Activated CD8-positive, alpha-beta memory T cell treated with anti-CD3 and anti-CD28 coated beads, Interleukin-2, amount 50 U/mL, for 4 hours (primary cell): Measurements from ENCODE around the gene LEP.
"Not testable (repeated sequence)": the region's sequence is repeated elsewhere in the genome, so short reads cannot be mapped to it uniquely, and the experiment has no call there.

Experiments
- DNase-seq: peaks from one replicate; pipeline ENCODE4 v3.0.0-alpha.2; 2020

LEP gene

DNA sequence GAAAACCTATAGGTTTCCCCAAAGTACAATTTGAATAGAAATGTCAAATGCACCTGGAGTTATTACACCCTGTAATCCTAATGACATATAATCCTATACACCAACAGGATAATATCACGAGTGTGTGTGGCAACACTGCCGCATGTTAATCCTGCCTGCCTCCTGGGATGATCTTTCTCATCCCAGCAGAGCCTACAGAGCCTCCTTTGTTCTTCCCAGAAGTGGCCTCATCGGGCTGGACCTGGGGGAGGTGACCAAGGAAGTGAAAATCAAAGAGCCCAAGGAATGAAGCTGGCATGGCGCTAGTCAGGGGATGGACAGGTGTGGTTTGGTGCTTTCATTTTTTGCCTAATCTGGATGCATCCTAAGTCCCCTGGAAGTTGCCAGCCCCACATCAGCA lies 29.5 kb upstream of the LEP start:
- no peak for DNase-seq

DNA sequence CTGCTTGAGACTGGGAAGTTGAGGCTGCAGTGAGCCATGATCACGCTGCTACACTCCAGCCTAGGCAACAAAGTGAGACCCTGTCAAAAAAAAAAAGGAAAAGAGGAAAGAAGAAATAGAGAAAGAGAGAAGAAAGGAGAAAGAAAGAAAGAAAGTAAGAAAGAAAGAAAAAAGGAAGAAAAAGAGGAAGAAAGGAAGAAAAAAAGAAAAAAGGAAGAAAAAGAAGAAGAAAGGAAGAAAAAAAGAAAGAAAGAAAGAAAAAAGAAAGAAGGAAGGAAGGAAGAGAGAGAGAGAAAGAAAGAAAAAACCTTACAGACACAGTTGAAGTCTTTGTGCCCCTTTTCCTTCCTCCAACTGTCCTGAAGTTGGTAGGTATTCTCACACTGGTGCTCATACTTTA lies 26.6 kb upstream of the LEP start:
- no peak for DNase-seq

DNA sequence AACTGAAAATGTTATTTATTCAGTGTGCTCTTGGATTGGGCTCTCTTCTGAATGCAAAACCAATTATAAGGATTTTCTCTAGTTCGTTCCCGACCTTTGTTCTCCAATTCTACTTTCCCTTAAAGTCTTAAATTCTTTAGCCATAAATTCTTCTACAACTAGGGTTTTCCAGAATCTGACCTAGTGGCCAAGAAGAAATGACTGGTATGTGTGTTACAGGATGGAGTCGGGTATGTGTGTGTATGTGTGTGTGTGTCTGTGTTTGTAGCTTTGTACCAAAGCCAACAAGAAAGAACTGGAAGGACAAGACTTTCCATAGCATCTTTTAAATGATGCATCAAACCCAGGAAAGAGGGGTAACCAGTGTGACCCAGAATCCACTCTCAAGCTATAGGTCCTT lies 25.8 kb upstream of the LEP start:
- DNase-seq: no peak

DNA sequence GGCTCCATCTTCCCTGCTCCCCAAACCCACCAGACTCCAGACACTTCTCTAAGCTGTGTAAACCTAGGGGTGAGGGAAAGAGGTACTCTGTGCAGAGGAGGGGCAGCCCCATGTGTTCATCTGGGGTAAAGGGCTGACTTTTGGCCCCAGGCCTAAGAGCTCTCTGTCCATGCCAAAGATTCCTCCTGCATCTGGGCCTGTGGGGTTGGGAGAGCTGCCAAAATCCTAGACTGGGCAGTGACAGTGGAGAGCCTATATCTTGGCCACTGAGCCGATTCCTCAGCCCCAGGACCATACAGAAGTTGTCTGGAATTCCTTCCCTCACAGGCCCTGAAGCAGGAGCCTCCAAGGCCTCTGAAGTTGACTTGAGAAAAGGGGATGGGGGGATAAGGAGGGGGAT lies 25.3 kb upstream of the LEP start:
- DNase-seq: no peak

DNA sequence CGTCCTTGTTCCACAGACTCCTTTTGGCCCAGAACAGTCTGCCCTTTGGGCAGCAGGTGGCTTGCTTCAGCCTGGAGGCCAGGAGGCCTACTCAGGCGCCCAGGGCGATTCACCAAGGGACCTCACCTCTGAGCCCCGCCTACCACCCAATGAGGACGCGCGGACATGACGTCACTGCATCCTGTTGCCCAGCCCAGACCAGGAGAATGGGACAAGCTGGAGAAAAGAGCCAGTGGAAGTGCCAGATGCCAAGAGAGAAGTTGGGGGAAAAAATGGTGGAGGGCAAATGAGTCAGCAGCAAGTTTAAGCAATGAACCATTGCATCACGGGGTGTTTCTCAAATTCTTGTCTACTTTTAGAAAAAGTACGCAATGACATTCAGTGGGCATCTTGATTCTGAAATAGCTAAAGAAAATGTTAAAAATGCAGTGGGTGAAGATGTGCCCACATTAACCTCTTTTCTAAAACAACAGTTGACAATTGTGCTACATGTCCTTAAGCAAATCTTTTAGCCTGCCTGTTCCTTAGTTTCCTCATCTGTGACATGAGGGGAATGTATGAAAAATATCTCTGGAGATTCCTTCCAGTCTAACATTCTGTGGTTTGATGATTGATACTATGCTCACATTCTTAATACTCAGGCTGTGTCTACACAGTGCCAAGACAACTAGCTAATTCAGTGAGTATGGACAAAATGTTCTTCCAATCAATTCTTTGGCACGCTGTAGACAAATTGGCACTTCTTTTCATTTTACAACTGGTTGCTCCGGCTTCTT lies 23.9 kb upstream of the LEP start:
- no peak for DNase-seq

DNA sequence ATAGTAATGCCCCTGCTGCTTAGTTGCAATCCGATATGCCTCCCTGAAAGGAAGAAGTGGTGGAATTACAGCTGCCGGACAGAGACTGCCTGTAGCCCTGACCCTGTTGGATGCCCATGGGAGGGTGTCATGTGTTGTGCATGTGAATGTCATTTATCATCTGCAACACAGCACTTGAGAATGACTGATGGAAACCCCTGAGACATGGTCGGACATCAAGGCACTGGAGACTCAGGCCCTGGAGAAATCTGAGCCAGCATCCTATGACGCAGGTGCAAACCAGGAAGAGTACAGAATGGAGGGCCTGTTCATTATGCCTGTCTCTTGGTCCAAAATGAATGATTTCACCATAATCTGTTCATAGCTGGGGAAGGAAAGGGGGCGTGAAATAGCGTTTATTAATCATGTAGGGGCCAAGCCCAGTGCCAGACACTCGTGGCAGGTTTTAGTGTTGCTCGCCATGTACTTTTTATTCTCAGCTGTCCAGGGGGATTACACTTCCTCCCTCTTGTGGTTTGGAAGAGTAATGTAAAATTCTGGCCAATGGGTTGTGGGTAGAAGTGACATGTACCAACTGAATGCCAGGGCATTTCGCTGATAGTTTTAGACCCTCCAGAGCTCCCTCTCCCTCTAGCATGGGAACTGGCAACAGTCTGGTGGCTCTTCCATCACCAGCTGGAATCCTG lies 23.0 kb upstream of the LEP start:
- DNase-seq: no peak

DNA sequence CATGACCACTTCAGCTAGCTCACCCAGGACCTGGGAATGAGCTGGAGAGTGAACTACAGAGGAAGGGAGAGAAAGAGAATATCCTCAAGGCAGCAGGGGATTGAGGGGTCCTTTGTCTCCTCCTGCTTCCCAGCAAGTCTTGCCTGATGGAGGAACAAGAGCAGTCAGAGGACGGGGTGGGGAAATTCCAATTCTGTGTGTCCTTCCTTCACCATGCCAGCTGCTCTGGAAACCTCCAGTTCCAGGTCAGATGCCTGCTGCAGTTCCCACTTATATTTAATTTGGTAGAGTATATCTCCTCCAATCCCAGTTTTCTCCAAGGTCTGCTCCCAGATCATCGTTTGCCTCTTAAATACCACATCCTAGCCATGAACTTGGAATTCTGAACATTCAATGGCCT lies 21.4 kb upstream of the LEP start:
- no peak for DNase-seq

DNA sequence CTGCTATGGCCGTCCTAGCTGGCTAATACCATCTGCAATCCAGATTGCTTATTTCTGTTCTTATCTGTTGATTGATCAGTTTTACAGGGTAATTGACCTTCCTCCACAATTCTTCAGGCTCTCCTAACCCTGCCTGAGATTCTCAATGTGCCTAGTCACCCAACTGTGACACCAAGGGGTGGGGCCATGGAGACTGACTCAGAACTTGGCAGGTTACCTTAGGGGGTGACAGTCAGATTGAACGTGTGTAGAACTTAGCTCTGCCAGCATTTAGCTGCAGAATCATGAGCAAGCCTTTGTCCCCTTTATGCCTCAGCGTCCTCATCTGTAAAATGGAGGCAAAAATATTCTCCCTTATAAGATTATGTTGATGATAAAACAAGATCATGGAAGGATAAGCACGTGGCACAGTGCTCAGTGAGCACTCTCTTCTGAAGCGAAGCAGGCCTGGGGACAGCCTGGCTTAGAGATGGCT lies 19.1 kb upstream of the LEP start:
- DNase-seq: no peak

DNA sequence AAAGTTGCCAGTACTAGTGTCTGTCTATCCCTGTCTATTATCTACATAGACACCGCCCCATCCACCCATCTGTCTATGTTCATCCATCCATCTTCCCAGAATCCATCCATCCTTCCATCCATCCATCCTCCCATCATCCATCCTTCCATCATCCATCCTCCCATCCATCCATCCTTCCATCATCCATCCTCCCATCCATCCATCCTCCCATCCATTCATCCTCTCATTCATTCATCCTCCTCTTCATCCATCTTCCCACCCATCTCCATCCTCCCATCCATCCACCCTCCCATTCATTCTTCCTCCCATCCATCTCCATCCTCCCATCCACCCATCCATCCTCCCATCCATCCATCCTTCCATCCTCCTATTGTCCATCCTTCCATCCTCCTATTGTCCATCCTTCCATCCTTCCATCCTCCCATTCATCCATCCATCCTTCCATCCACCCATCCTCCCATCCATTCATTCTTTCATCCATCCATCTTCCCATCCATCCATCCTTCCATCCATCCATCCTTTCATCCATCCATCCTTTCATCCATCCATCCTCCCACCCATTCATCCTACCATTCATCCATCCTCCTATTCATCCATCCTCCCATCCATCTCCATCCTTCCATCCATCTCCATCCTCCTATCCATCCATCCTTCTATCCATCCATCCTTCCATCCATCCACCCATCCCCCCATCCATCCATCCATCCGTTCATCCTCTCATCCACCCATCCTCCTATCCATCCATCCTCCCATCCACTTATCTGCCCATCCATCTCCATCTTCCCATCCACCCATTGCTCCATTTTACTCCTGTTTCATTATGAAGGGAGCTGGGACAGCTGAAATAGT lies 14.7 kb upstream of the LEP start:
- DNase-seq: no peak

DNA sequence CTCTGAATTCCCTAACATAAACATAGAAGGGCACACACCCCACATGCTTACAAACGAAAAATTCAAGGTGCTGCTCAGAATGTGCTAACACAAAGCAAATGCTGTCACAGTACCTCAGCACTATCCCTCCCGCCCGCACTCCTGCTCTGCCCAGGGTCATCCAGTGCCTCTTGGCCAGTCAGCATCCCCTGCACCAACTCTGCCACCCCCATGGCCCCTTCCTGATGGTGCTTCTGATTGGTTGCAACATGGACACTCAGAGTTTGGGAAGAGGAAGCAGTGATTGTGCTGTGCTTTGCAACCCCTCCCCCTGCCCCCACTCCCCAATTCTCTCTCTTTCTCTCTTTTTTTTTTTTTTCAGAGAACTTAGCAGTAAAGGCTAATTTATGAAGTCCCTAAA lies 13.8 kb upstream of the LEP start:
- no peak for DNase-seq

DNA sequence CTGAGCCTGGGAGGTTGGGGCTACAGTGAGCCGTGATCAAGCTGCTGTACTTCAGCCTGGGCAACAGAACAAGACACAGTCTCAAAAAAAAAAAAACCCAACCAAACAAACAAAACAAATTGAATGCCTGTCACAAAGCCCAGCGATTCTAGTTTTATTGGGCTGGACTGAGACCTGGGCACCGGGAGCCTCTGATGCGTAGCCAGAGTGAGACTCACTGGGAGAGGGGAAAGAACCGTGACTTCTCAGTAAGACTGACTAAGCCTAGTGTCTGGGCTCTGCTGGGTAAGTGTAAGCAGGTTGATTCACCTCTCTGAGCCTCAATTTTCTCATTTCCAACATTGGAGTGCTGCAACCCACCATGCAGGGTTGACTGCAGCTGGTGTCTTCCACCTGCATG lies 10.1 kb upstream of the LEP start:
- no peak for DNase-seq

DNA sequence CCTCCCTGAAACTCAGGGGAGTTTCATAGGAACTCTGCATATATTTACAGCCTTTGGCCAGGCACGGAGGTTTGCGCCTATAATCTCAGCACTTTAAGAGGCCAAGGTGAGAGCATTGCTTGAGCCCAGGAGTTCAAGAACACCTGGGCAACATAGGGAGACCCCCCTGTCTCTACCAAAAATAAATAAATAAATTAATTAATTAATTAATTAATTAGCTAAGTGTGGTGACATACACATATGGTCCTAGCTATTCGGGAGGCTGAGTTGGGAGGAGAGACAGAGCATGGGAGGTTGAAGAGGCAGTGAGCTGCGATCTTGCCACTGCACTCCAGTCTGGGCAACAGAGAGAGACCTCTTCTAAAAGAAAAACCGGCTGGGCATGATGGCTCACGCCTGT lies 9.4 kb upstream of the LEP start:
- no peak for DNase-seq

DNA sequence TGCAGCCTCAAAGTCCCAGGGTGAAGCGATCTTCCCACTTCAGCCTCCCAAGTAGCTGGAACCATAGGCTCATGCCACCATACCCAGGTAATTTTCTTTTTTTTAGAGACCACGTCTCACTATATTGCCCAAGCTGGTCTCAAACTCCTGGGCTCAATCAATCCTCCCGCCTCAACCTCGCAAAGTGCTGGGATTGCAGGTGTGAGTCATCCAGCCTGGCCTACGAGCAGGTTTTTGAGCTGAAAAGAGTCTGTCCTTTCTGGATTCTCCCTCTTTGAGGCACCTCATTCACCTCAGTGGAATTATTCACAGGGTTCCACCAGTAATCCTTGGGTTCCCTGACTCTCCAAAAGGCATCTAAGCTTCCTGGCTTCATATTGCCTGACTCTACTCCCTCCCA lies 7.6 kb upstream of the LEP start:
- DNase-seq: no peak

DNA sequence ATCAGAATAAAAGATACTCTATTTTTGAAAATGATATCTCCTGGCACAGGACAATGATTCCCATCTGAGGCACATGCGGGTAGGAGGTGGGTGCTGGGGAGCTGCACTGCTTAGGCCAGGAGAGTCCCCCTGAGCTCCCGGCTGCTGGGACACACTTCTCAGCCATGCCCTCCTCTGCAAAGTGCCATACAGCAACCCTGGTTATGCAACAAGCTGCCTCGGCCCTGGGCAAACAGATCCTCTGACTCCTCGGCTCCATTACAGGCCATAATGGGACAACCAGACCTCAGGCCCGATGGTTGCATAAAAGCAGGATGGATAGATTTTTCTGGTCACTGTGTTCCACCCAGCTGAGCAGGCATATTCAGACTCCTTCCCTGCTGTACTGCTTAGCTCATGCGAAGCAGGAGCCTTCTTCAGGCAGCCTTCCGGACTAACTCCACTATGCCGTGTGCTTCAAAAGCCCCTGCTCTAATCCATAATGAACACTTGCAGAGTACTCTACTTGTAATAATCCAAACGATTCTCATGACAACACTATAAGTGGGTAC lies 6.5 kb upstream of the LEP start:
- no peak for DNase-seq

DNA sequence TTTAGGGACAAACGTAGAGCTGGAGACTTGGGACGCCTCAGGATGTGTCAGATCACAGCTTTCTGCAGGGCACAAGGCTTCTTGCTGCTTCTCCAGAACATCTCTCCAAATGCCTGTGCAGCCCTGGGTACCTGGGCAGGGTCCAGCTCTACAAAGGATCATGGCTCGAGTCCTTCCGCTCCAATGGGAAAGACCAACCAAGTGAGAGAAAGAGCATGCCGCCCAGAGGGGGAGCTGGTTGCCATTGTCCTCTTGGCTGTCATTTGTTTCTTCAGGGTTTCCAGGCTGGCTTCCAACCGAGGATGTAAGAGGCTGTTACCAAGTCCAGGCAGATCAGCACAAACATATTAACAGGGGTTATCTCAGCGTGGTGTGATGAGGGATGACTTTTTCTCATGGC lies 5.6 kb upstream of the LEP start:
- DNase-seq: no peak

DNA sequence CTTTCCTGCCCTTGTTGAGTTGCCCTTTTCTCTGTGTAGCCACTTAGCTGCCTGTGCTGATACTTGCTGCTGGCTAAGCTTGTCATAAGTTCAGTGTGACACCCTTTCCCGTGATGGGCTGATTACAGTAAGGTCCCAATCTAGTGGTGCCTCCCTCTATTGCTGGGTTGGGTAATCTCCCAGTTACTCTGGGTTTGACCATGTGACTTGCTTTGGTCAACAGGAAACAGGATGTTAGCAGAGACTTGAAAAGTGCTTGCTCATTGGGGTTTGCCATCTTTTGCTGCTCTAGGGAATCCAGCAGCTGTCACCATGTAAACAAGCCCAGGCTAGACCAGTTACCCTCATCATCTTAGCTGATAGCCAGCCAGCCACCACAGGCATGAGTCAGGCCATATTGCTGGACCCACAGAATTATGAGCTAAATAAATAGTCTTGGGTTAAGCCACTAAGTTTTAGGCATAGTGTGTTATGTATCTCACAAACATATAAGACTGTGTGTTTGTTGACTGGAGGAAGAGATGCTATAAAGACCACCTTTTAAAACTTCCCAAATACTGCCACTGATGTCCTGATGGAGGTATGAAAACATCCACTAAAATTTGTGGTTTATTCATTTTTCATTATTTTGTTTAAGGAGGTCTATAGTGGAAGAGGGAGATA lies 4.0 kb upstream of the LEP start:
- DNase-seq: no peak

DNA sequence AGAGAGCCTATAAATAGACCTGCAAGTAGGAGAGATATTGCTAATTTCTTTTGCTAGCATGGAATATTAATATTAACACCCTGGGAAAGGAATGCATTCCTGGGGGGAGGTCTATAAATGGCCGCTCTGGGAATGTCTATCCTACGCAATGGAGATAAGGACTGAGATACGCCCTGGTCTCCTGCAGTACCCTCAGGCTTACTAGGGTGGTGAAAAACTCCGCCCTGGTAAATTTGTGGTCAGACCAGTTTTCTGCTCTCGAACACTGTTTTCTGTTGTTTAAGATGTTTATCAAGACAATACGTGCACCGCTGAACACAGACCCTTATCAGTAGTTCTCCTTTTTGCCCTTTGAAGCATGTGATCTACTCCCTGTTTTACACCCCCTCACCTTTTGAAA lies 1.9 kb upstream of the LEP start:
- DNase-seq: not testable (repeated sequence)

DNA sequence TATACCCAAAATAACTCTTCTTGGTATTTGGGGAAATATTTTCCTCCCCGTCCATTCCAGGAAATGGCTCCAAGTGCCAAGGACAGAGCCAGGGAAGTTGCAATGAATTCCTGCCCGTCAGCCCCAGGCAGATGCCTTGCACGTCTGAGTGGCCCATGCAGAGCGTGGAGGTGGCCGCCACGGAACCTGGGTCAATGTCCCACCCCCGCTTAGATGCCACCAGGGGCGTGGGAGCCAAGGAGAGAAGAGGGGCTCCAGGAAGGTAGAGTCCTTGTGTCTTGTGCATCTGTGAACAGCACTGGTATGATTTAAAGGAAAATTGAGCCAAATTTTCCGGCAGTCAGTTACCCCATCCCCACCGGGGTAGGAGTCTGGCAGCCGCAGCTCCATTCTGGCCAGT lies 1.6 kb downstream of the LEP start:
- no peak for DNase-seq

DNA sequence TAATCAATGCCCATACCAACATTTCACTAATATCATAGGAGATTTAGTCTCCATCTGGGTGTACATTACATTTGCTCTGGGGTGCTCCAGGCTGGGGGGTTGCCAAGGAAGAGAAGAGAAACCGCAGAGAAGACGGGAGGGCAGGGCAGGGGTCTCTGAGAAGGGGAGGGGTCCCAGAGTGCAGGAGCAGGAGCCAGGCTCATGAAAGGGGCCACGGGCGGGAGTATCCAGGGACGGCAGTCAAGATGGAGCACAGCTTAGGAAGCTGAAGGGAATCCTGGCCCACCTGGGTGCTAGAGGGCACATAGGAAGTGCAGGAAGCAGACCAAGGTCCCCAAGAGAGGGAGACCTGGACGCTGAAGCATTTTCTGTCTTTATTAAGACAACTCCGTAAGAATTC lies 2.2 kb downstream of the LEP start:
- DNase-seq: no peak

DNA sequence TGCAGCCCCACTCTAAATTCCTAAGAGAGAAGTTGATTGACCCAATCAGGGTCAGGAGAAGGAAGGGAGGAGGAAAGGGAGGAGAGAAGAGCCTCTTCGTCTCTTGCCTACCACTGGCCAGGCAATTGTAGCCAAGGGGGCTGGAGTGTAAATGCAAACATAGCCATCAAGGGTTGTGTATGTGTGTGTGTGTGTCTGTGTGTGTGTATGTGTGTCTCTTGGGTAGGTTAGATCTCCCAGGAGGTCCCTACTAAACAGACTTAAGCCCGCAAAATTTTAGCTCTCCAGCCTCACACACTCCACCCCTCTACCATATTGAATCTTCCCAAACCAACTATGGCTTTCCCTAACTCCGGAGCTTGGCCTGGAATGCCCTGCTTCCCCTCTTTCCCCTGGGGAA lies 3.8 kb downstream of the LEP start:
- no peak for DNase-seq

DNA sequence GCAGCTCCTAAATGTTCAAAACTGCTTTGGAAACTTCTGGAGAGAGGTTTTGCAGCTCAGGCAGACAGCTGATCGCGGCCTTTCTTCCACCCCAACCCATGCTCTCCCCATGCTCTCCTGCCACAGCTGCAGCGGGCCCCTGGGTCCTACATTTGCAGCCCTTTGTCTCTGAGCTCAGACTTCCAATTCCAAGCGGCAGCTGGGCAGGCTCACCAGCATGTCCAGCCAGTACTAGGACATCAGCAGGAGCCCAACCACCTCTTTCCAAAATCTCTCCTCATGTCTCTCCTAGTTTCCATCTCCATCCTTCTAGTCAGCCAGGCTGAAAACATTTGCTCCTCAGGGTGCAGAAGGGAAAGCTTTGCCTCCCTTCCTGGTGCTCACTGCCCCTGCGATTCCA lies 6.0 kb downstream of the LEP start:
- no peak for DNase-seq

DNA sequence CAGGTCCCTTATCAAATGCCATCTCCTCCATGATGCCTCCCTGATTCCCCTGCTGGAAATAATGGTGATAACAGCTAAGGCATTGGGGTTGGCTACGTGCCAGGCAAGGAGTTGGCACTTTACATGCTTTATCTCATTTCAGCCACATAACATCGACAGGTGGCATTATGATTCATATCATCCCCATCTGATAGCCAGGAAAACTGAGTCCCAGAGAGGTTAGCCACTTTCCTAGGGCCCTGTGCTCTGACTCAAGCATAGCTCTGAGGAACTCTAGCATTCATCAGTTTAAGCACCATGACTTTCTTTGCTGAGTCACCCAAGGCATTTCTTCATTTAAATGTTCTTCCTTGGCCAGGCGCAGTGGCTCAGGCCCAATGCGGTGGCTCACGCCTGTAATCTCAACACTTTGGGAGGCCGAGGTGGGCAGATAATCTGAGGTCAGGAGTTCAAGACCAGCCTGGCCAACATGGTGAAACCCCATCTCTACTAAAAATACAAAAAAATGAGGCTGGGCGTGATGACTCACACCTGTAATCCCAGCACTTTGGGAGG lies 6.6 kb downstream of the LEP start:
- no peak for DNase-seq

DNA sequence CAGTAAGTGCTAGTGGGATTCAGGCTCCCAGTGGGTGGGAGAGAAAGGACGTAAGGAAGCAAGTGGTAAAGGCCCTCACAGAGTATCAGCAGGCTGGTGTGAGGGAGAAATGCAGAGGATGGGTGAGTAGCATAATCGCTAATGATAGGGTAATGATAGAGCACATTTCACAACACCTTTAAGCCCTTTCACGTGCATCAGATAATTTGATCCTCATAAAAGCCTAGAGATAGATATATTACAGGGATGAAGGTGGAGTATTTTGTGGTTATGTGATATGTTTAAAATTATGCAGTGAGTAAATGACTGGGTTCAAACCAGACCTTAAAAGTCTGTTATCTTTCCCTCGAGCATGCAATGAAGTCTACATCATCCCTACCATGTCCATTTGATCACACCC lies 10.3 kb downstream of the LEP start:
- no peak for DNase-seq
